ENCODE results near the gene GKN1.

GKN1 gene

DNA sequence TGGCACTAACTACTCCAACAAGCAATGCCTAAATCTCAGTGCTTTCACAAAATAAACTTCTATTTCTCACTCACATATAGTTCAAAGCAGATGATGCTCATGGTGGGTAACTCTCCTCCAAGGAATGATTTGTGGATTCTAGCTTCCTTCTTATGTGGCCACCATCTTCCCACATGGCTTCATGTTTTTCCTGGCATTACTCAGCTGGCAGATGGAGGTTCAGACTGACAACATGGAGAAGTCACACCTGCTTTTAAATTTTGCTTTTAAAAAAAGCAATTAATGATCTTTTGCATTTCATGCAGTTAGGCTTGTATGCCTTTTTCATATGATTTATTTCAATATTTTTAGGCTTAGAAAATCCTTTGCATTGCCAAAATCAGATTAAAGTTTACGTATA is 15.4 kb upstream of the GKN1 start:
- no peak for DNase-seq (ENCODE audit: low read depth in 3 of 3, low spot score in 1 of 3)

DNA sequence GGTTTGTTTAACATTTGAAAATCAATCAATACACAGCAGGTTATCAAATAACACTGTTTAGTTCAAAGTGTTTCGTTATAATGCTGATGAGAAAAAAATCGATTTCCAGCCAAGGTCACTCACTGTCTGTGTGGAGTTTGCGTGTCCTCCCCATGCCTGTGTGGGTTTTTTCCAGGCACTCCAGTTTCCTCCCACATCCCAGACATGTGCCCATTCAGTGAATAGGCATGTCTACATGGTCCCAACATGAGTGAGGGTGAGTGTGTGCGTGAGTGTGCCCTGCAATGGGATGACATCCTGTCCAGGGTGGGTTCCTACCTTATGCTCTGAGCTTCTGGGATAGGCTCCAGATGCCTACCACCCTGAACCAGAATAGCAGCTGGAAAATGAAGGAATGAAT is 13.1 kb upstream of the GKN1 start:
- DNase-seq (ENCODE audit: low read depth in 3 of 3, low spot score in 1 of 3), result no peak

DNA sequence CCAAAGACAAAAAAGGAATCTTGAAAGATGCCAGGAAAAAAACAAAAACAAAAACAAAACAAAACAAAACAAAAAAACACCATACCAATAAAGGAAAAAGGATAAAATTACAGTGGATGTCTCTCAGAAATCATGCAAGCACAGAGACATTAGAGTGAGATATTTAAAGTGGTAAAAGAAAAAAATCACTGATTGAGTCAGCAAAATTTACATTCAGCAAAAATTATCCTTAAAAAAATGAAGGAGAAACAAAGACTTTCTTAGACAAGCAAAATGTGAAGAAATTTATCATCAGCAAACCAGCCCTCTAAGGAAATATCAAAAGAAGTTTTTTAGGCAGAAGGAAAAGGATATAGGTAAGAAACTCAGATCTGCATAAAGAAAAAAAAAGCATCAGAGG is 10.2 kb upstream of the GKN1 start:
- DNase-seq (ENCODE audit: low read depth in 3 of 3, low spot score in 1 of 3), result no peak

DNA sequence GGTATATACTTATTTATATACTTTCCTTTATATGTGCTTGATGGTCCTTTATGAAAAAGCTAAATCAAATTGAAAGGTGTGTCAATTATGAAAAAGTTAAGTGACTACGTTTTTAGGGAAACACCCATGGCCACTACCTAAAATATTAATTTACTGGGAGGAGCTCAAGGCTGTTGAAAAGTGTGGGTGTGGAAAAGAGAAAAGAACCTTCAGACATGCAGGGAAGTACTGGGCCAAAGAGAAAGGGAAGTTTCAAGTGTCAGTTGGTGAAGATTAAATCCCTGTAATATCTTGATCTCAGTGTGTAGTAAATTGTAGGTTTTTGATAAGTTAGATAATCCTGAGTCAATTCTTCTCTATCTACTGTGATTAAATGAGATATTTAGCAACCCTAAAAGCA is 6.2 kb upstream of the GKN1 start:
- no peak for DNase-seq (ENCODE audit: low read depth in 3 of 3, low spot score in 1 of 3)

DNA sequence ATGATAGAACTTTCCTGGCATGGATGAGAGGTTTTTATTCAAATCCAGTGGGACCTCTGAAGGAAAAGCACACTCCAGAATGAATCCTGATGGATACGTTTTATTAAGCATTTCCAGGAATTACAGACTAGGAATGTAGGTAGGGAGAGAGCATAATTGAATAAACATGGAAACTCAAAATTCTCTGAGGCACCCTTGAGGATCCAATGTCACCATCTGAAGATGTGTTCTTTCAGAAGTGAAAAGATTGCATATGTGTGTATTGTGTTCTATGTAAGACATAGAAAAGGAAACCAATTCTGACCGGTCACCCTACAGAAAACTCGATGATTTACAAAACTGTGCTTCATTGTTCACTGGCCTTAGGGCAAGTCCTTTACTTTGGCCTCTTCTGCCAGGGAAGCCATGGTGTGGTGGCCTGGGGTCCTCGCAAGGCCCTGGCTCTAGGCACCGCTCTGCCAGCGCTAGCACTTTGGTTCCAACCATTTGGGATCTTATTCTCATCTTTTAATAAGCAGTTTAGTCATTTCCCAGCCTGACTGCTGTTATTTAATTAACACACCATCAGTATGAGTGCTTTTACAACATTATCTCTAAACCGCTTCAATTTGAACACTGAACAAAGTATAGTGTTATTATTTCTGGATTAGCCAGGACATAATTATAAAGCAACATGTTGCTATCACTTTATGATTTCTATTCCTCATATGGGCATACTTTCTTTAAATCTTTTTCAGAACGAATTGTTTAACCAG is 4.5 kb upstream of the GKN1 start:
- no peak for DNase-seq (ENCODE audit: low read depth in 3 of 3, low spot score in 1 of 3)

DNA sequence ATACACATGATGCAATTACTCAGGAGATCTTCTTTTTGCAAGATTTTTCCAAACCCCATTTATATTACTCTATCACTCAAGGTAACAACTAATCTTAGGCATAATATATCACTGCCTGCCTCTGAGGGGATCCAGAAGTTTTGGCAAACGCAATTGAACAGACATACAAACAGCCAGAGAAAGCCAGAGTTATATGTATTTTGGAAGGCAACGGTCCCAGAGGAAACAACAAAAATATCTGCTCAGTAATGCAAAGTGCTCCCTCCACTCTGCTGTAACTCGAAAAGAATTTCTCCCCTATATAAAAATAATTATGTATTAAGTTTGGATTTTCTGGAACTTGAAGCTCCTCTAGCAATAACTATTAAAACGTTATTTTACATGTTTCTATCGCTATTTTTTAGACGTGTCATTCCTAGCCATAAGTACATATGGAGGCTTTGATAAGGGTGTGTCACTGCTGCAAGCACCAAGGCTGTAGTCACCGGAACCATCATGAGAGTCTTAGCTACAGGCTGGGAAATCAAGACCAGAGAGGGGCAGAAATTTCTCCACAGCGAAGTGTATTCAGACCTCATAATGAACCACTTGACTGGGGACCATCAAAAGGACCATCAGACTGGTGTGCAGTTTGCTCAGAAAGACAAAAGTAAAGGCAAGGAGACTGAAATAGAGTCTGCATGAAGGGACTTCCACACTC is 3.7 kb upstream of the GKN1 start:
- DNase-seq (ENCODE audit: low read depth in 3 of 3, low spot score in 1 of 3), result no peak

DNA sequence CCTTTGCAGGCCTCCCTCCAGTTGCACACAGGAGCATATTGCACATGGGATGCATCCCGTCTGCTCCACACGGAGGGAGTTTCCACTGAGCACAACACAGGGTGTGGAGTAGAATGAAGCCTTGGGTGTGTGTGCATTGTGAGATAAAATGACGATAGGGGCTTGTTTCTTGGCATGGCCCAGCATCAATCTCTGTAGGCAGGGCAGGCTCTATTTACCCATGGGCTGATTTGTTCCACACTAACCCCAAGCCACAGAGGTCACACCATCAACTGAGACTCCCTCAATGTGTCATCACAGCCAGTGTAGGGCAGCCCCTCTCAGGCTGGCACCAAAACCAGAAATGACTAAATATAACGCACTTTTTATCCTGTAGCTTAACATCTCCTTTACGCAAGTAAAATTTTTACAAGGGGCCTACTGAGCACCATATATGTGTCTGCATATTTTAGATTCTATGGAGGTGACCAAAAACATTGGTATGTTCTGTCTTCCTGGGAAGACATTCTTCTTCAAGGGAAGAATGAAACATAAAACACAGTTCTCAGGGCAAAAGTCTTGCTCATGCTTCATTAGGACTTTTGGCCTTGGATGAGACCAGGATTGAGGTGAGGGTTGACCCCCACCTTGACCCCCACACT is 2.7 kb upstream of the GKN1 start:
- DNase-seq (ENCODE audit: low read depth in 3 of 3, low spot score in 1 of 3), result no peak

DNA sequence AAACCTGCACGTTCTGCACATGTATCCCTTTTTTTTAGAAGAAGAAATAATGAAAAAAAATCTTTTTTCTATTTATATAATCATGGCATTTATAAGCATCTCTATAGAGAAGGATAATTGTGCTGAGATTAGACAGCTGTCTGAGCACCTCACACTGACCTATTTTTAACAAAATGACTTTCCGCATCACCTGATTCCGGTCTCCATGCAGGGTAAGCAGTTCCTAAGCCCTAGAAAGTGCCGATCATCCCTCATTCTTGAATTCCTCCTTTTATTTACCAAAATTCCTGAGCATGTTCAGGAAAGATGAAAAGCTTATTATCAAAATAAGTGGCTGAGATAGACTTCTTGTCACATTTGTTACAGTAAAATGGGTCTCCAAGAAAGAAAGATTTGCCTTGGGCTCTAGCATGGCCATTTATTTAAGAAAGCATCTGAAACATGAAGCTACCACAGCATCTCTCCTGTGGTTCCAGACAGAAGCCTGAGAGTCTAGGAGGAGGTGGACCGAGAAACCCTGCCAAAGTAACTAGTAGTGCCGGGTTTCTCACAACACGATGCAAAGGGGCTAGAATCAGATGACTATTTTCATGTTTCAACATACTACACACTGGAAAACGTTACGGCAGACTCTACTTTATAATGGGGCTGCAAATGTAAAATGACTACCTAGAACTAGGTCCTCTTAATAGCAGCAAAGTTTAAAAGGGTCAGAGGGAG is 670 bp downstream of the GKN1 start:
- no peak for DNase-seq (ENCODE audit: low read depth in 3 of 3, low spot score in 1 of 3)

DNA sequence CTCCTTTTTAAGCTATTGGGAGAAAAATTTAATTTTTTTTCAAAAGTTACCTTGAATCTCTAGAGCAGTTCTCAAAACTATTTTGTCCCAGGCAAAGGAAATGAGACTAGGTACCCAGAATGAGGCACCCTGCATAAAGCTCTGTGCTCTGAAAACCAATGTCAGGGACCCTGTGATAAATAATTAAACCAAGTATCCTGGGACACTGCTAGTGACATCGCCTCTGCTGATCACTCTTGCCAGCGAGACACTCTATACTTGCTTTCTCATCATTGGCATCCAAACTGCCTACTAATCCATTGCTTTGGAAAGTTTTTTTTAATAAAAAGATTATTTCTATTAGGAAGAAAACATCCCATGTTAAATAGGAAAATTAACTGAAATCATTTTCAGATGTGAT is 1.4 kb downstream of the GKN1 start:
- no peak for DNase-seq (ENCODE audit: low read depth in 3 of 3, low spot score in 1 of 3)

DNA sequence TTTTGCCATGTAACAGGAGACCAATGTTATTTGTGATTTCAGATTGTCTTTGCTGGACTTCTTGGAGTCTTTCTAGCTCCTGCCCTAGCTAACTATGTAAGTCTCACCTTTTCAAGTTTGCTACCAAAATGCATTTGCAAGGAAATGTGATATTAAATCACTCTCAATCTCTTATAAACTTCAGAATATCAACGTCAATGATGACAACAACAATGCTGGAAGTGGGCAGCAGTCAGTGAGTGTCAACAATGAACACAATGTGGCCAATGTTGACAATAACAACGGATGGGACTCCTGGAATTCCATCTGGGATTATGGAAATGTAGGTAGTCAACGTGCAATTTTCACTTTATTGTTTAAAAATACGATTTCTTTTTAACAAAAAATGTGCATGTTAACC is 3.0 kb downstream of the GKN1 start:
- DNase-seq (ENCODE audit: low read depth in 3 of 3, low spot score in 1 of 3), result no peak

DNA sequence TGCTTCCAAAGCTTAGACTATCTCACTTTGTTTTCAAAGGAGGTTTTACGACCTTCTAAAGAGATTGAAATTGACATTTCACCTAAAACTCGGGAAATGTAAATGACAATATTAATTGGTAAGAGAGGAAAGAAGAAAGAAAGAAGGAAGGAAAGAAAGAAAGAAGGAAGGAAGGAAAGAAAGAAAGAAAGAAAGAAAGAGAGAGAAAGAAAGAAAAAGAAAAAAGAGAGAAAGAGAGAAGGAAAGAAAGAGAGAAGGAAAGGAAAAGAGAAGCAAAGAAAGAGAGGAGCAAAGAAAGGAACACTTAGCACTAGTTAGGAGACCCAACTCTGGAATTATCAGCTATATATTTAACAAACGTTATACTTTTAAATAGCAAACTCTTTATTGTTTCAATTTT is 3.7 kb downstream of the GKN1 start:
- DNase-seq (ENCODE audit: low read depth in 3 of 3, low spot score in 1 of 3), result no peak

DNA sequence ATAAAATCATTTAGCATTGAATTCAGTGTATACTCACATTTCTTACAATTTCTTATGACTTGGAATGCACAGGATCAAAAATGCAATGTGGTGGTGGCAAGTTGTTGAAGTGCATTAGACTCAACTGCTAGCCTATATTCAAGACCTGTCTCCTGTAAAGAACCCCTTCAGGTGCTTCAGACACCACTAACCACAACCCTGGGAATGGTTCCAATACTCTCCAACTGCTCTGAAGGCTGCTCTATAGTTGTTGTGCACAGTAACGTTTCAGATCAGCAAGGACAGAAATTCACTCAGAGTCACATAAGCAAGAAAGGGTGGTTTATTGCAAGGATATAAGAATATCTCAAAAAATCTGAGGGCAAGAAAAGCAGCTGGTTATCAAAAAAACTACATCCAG is 6.5 kb downstream of the GKN1 start:
- DNase-seq (ENCODE audit: low read depth in 3 of 3, low spot score in 1 of 3), result no peak

DNA sequence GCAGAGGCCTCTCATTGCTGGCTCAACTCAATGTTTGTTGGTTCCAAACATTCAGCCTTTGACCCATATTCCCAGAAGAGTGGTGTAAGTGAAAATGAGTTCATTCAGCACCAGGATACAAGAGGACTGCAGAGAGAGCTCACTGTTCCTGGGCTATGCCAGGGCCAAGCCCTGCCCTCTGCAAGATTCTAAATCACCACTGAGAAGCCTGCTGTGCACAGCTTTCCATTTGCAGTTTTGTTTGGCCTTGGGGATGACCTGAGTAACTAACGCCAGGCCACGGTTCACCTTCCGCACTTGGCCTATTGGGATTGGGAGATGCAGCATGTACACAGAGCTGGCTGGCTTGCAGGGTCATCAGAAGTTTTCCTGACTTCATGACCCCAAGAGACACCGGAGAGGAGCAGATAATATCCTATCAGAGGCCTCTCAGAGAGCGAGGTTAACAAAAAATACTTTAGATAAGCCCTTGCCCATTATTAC is 12.6 kb downstream of the GKN1 start:
- DNase-seq (ENCODE audit: low read depth in 3 of 3, low spot score in 1 of 3), result no peak

DNA sequence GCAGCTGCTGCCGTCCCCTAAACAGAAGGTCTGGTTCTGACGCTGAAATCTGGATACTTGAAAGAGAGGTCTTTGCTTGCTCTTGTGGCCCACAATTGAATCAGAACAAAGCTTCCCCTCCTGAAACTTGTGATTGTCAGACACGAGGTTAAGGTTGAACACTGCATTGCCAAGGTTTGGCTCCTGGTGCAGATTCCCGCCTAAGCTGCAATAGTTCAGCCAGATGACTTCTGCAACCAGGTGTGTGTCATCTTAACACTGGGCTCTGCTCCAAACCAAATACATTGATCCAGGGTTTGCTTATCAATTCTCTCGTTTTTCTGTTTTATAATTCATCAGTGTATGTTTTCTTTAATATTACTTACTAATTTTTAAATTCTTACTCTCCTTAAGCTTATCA is 14.6 kb downstream of the GKN1 start:
- no peak for DNase-seq (ENCODE audit: low read depth in 3 of 3, low spot score in 1 of 3)

DNA sequence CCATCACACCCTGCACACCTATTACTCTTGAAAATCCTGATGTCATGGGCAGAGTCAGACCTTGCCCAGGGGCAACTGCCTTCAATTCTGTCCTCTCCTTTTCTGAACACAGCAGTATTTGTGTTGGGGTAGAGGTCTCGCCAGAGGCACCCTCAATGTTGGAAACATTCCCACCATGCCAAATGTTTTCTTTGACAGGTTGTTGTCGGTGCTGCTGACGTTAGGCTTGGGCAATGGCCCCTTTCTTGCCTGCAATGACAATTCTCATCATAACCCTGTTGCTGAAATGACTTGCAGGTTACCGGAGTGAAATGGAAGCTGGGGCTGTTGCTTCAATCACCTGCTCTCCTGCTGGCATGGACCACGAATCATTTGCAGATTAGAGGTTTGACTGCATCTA is 17.9 kb downstream of the GKN1 start:
- no peak for DNase-seq (ENCODE audit: low read depth in 3 of 3, low spot score in 1 of 3)

DNA sequence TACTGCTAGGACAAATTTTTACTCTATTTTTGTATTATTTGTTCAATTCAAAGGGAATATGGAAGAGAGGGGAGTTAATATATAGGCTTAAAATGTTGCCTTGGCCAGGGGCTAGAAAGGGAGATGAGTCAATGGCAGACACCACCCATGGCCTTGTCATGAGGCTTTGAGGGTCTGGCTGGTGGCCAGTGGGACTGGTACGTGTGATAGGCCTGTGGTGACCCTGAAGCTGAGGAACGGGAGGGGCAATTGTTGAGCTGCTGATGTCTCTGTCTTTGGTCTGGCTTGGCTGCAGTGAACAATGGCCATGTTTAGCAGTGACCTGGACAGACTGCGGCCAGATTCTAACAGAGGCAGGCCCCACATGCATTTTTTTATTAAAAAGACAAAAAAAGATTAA is 18.5 kb downstream of the GKN1 start:
- DNase-seq (ENCODE audit: low read depth in 3 of 3, low spot score in 1 of 3), result no peak

DNA sequence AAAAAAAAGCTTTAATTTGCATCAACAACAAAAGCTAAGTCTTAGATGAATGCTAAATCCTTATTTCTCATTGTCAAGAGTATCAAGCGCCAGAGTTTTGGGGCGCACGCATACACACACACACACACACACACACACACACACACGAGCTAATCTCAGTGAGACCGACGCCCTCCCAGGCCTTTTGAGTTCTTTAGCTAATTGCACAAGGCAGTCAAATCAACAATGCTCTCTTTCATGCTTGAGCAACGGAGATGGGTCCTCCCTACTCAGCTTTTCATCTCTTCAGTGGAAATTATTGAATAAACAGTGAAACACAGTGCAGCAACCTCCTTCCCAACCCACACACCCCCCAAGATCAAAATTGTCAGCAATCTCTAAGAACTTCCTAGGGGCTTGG is 19.2 kb downstream of the GKN1 start:
- no peak for DNase-seq (ENCODE audit: low read depth in 3 of 3, low spot score in 1 of 3)

DNA sequence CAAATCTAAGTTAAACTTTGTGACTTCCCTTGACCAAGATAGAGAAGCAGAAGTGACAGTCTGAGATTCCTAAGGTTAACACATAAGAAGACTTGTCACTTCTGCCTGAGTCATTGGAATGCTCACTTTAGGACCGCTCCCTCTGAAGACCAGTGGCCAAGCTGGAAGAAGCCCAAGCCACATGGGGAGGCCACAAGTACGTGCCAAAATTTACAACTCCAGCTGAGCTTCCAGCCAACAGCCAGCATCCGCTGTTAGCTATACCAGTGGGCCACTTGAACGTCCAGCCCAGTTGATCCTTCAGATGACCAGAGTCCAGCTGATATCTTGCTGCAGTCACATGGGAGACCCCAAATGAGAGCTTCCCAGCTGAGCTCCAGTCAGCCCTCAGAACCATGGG is 20.4 kb downstream of the GKN1 start:
- DNase-seq (ENCODE audit: low read depth in 3 of 3, low spot score in 1 of 3), result no peak

DNA sequence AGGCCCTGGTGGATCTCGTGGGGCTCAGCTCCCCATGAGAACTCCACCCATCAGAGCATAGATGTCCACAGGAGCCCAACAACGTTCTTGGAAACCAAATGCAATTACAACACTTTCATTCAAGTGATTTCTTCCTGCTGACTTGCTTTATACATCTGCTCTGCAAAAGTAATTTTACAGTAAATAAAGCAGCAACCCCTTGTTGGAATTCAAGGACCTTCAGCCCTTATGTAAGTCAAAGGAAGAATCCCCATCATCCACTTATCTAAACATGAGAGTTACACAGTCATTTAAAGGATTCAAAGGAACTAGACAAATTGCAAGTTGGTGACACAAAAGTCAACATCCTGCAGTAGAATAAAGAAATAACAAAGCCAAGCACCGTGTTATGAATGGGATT is 21.5 kb downstream of the GKN1 start:
- DNase-seq (ENCODE audit: low read depth in 3 of 3, low spot score in 1 of 3), result no peak

DNA sequence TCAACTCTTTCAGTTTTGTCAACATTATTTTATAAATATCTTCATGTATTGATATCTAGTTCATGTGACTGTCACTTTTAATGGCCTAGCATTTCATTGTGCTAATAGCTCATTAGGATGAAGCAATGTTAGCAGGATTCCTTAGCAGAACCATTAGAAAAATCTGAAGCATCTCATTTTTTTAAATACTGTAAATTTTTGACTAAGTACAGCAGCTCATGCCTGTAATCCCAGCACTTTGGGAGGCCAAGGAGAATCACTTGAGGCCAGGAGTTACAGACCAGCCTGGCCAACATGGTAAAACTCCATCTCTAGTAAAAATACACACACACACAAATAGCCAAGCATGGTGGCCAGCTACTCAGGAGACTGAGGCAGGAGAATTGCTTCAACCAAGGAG is 23.0 kb downstream of the GKN1 start:
- DNase-seq (ENCODE audit: low read depth in 3 of 3, low spot score in 1 of 3), result no peak

DNA sequence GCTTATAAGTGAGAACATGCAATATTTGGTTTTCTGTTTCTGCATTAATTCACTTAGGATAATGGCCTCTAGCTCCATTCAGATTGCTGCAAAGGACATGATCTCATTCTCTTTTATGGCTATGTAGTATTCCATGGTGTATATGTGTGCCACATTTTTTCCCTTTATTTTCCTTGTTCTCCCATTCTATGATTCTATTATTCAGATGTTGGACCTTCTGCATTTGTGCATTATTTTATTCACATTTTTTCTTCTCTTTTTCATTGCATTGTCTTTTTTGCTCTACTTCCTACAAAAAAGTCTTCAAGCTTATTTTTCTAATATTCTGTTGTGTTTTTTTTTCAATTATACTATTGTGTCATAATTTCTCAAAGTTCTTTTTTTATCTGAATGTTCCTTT is 27.4 kb downstream of the GKN1 start:
- DNase-seq (ENCODE audit: low read depth in 3 of 3, low spot score in 1 of 3), result no peak

DNA sequence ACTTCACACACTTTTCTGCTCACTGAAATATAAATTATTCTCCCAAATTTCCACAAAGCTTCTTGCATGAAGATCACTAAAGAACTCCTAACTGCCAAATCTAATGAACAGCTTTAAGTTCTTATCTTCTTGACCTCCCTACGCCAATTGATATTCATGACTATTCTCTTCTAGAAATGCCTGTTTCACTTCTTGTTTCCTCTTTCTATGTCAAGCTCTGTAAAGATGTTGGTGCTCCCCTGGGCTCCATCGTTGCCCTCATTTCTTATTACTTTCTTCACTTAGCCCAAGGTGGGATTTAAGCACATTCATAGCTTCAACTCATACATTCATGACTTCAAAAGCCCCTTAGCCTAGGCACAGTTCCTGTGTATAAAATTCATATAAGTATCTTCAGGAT is 29.3 kb downstream of the GKN1 start:
- DNase-seq (ENCODE audit: low read depth in 3 of 3, low spot score in 1 of 3), result no peak
